Esophagus muscularis mucosa (tissue), 3 donors: ENCODE data around the gene CCL1.

Source experiments
- POLR2AphosphoS5 ChIP-seq, 2 donors: sonication (generic); formaldehyde crosslinking; IDR thresholded peaks; one replicate each; pipeline ENCODE4 v1.6.1; 2017; ENCODE audit warnings: antibody characterized with exemption in 2 of 2
- TF ChIP-seq, protein P1 (sequence below), 3 experiments: fragments of 200-600 bp in 2 of 3; fragments of 450-650 bp in 1 of 3; sonication (generic) in 2 of 3; IDR thresholded peaks; one replicate each; pipeline ENCODE4 v1.5.1; 2017 to 2019; ENCODE audit warnings: antibody characterized with exemption in 3 of 3, mild to moderate bottlenecking in 2 of 3, moderate library complexity in 1 of 3

DNA sequence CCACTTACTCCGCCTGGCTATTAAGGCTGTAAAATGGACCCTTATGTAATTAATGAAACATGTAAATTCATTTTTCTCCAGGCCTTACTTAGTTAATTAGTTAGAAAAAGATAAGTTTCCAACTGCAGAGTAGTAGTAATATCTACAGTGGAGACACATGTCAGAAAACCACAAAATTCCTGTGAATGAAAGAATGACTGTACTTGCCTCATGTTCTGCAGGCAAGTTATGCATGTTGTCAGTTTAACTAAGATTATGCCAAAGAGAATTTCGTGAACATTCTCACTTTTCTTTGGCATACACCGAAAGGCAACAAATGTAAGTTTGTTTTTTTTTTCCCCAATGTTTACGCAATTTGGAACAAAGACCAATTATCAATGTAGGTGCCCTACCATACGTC, 16.8 kb upstream of the CCL1 start:
- TF ChIP-seq, protein P1, sequence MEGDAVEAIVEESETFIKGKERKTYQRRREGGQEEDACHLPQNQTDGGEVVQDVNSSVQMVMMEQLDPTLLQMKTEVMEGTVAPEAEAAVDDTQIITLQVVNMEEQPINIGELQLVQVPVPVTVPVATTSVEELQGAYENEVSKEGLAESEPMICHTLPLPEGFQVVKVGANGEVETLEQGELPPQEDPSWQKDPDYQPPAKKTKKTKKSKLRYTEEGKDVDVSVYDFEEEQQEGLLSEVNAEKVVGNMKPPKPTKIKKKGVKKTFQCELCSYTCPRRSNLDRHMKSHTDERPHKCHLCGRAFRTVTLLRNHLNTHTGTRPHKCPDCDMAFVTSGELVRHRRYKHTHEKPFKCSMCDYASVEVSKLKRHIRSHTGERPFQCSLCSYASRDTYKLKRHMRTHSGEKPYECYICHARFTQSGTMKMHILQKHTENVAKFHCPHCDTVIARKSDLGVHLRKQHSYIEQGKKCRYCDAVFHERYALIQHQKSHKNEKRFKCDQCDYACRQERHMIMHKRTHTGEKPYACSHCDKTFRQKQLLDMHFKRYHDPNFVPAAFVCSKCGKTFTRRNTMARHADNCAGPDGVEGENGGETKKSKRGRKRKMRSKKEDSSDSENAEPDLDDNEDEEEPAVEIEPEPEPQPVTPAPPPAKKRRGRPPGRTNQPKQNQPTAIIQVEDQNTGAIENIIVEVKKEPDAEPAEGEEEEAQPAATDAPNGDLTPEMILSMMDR (IDR thresholded peaks at IDR 0.05), result no peak
- TF ChIP-seq POLR2AphosphoS5 (IDR thresholded peaks at IDR 0.05), result no peak
